ENCODE results near the gene TRHDE.

DNA sequence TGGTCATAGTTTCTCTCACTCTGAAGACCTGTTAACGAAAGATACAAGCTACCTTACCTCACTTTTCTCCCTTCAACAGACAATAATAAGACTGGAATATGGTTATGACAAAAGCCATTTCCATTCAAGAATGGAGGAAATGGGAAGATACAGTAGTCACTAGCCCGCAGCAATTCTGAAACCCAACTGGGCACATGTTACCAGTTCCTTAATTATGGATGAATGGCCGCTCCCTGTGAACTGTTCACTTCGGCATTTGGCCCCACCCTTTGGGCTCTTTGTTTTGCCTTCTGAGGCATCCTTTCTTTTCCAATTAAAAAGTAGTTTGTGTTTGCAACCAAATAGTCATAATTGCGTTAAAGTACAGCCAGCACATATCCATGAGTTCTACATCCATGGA lies 19.0 kb downstream of the TRHDE start:
- TF ChIP-seq CTCF (IDR thresholded peaks at IDR 0.05): no peak
- TF ChIP-seq POLR2A (IDR thresholded peaks at IDR 0.05): no peak

Data from breast epithelium (tissue), 3 donors.